Stimulated activated CD4-positive, alpha-beta T cell treated with anti-CD3 and anti-CD28 coated beads, Interleukin-2, amount 100 ng/mL, for 24 hours (primary cell): Measurements from ENCODE around the gene ZP4.
A peak's percentile ranks its signal among the peaks of the same experiment; 100 is the strongest.

ENCODE experiments used
- DNase-seq, 2 donors: peaks; one replicate each; pipeline ENCODE4 v3.0.0-alpha.2; 2020

ZP4 gene

DNA sequence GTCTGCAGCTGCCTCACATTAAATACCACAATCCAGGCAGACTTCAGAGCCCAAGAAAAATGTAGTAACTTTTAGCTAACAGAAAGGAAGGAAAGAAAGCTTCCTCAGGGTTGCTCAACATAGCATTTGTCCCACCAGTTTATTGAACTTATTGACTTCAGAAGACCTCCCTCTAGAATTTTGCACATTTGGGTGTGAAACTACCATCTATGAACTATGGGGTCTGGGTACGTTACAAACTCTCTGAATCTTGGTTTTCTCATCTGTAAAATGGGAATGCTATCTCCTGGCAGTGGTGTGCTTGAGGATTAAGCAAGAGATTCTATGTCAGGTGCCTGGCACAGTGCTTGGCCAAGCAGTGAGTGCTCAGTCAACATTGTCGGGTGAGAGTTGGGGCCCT, at the start of gene ZP4:
Gene ZP4 (minus strand): TSS at position 101 of the 400 bp plus-strand sequence. CDS start 287 bp downstream, outside the sequence.
- no peak for DNase-seq

DNA sequence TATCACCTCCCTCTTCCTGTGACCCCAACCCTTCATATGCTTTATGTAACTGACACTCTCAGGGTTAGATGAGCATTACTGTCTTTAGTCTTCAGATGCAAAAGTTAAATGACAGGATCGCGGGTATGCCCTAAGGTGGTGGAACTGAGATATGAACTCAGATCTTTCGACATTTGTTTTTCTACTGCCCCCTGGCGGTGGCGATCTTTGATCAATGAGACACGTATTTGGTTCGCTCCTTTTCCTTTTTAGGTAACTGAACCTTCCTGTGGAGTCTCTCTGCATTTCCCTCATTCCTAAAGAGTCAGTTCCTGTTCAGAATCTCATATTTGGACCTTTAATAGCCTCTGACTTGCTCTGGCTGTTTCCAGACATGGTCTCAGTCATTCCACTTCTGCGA, 47.8 kb upstream of the ZP4 start:
- DNase-seq: peak in 1 of 2 donors; percentile 2

DNA sequence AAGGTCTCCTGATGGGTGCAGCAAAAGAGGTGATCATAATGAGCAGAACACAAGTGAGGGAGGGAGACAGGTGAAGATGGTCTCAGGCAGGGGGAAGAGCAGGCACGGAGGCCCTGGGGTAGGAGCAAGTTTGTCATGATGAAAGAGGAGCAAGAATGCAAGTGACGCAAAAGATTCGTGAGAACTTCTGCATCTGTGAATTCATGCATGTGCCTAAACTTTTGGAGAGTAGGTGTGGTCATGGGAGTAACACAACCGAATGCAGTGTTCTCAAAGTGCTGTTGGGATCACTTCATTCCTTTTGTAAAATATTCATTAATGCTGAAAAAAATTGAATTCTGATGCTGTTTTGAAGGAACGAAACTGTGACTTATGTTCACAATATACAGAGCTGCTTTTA, 47.3 kb upstream of the ZP4 start:
- DNase-seq: no peak

GRCh38 chr1:237932816-237933215, 42.1 kb upstream of the ZP4 start:
- no peak for DNase-seq

DNA sequence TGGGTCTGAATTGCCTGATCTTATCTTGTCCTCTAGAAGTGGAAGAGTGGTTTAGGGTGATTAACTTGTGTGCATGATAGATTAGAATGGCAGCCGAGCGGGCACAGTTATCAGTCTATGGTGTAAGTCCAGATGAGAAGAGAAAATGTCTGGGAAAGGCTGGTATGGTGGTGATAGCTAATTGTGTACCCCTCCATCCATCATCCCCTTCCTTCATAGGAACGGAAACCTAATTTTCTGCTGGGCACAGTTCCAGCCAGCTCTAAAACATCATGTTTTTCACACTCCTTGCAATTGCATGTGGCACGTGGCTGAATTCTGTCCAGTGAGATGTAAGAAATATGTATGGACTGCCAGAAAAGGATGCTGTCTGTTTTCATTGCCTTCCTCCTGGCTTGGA, 40.9 kb upstream of the ZP4 start:
- DNase-seq: no peak

DNA sequence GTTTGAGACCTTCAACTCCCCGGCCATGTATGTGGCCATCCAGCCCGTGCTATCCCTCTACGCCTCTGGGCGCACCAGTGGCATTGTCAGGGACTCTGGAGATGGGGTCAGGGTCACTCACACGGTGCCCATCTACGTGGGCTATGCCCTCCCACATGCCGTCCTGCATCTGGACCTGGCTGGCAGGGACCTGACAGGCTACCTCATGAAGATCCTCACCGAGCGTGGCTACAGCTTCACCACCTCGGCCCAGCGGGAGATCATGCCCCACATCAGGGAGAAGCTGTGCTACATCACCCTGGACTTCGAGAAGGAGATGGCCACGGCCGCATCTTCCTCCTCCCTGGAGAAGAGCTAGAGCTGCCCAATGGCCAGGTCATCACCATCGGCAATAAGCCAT, 36.5 kb upstream of the ZP4 start:
- DNase-seq: no peak

- no peak for DNase-seq
Observed at GRCh38 chr1:237921306-237921705, 30.6 kb upstream of the ZP4 start.

DNA sequence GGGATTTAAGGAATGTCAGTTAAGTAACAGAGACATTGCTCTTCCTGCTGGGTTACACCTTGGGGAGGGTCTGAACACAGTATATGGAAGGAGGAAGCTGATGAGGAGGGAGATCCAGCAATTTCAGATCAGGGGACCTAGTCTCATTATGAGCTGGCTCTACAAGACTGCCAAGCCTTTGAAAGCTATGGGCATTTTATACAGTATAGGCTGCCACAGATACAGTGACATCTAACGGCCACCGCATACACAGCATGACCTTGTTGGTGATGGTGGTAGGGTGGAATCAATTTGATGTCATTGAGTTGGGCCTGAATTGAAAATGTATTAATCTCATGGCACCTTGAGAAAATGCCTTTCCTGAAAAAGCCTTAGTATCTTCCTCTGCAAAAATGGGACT, 22.6 kb upstream of the ZP4 start:
- DNase-seq: no peak

GRCh38 chr1:237911911-237912310, 21.2 kb upstream of the ZP4 start:
- no peak for DNase-seq

GRCh38 chr1:237910834-237911233, 20.1 kb upstream of the ZP4 start:
- DNase-seq: no peak

GRCh38 chr1:237903961-237904360, 13.2 kb upstream of the ZP4 start:
- no peak for DNase-seq

- no peak for DNase-seq
Observed at GRCh38 chr1:237902960-237903743, 12.4 kb upstream of the ZP4 start.

- no peak for DNase-seq
Observed at GRCh38 chr1:237901299-237901934, 10.7 kb upstream of the ZP4 start.

- DNase-seq: no peak
Observed at GRCh38 chr1:237895630-237896029, 4.9 kb upstream of the ZP4 start.

- DNase-seq: no peak
Observed at GRCh38 chr1:237894131-237894530, 3.4 kb upstream of the ZP4 start.

GRCh38 chr1:237891979-237892378, 1.3 kb upstream of the ZP4 start:
- DNase-seq: no peak

DNA sequence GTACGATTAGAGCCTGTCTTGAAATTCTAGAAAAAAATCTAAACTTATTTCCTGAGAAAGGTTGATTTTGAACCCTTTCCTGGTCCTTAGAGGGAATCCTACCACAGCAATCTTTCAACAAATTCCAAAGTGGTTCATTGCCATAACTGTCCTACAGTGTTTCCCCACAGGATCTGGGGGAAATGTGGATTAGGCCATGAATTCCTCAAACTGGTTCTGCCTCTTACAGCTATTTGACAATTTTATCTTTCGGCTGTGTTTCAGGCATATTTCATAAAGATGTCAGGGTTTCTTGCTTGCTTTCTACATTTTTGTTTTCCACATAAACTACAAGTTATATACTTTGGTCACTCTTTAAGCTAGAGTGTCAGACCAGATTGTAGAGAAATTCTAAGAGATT, 544 bp upstream of the ZP4 start:
- no peak for DNase-seq

DNA sequence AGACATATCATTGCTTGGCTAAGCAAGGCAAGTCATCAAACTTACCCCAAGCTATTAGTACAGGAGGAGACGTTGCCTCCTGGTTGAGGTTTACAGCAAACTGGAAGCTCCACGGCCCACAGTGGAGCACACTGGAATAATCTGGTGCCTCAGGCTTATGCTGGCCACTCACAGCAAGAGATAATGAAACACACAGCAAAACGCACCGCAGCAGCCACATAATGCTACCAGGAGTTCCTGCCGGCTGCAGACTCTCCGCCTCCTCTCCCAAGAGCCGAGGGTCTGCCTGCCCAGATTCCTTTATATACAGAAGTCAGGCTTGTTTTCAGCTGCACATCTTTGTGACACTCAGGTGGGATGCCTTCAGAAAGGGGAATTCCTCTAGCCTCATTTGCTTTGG, 306 bp downstream of the ZP4 start:
- no peak for DNase-seq

- DNase-seq: no peak
Observed at GRCh38 chr1:237888143-237888542, 2.6 kb downstream of the ZP4 start.

DNA sequence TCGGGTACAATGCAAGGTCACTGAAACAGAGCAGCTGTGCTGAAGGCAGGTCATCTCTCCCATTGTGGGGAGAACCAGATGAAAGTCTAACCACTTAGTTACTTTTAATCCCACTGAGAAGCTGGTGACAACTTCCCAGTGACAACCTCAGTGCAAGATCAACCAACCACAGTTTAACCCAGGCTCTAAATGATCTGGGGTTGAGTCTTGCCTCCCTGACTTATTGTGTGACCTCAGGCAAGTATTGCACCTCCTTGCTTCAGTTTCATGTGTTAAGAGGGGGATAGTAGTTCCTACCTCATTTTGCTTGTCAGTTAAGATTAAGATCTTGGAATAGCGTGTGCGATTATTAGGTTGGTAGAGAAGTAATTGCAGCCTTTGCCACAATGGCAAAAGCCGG, 3.2 kb downstream of the ZP4 start:
- no peak for DNase-seq

DNA sequence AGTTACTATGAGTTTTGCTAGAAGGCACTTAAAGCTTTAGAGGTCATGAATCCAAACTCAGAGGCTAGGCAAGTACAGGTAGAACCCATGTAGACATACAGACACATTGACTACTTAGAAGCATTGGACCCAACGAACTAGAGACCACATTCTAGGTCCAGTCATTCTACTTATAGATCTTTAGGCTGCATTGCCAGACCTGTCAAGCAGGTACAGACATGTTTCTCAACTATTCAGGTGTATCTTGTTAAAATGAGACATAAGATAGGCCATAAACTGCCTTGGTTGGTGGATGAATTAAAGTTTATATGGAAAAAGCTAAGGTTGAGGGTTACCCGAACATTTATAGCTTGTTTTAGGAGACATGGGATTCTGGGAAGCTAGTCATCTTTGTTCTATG, 6.5 kb downstream of the ZP4 start:
- DNase-seq: no peak

DNA sequence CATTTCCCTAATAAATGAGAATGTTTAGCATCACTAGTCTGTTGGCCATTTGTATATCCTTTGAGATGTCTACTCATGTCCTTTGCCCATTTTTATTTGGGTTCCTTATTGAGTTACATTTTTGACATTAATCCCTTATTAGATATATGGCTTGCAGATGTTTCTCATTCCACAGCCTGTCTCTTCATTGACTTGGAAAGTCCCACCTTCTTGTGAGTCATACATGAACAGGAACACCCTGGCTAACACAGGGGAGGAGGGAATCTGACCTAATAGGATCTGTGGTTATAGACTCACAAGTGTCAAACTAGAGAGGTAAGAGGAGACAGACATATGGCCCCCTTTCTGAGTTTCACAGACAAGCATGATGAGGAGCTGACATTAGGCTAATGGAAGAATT, 11.5 kb downstream of the ZP4 start:
- DNase-seq: no peak

DNA sequence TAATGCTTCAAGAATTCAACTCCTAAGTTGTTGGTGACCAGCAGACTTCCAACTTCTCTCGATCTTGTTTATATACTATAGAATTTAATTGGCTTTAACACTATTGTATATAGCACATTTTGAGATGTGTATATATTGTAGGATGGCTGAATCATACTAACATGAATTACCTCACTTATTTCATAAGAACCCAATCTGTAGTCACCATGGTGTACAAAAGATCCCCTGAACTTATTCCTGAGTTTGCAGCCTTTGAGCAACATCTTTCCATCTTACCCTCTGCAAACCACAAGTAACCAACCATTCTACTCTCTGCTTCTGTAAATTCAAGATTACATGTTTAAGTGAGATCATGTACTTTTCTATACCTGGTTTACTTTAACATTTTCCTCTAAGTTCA, 12.3 kb downstream of the ZP4 start:
- DNase-seq: no peak

- no peak for DNase-seq
Observed at GRCh38 chr1:237877631-237878030, 13.1 kb downstream of the ZP4 start.

DNA sequence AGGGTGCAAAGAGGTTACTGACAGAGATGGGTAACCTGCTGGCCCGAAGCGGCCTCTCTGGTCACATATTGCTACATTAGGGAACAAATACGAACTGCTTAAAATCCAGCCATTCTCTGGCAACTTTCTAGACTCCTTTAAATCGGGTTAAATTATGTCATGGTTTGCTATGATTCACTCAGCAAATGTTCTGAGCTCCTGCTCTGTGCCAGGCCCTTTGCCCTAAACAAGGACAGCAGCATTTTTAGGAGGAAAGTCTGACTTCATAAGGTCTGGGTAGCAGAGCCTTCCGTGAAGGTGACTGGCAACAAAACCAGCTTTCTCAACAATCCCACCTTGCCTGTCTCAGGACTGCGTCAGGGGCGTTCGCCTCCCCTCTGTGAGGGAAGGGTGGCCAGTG, 15.4 kb downstream of the ZP4 start:
- DNase-seq: no peak
